Measurements from ENCODE around the gene COG8.

The COG8 gene

DNA sequence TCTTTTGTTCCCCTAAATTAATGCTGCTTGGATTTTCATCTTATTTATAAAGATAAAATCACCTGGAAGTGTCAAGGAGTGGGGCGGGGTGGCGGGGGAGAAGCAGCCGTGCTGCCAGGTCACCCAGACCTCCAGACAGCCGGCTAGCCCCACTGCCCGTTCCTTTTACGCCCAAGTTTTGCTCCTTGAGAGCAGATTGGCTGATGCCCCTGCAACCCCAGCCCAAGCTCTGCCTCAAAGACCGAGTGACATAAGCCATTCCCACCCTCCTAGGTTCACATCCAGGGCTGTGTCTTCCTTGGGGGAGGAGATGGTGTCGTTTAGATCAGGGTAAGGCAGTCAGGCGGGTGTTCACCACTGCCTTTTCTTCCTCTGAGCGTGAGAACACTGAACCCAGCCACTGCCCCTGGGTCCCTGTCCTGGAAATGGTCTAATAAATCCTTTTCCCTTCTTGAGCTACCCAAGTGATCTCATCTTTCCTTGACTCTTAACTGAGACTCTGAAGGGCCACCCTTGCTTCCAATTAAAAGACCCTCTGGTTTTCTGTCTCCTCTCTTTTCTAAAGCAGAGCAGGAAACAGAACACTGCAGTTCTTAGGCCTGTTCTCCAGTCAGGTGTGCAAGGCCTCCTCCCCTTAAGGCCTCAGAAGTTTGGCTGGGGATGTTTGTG is 14.6 kb downstream of the COG8 start:
- peak overlapping the region; percentile 20; the same call in 1 of the 2 replicates for H3K27ac ChIP-seq

DNA sequence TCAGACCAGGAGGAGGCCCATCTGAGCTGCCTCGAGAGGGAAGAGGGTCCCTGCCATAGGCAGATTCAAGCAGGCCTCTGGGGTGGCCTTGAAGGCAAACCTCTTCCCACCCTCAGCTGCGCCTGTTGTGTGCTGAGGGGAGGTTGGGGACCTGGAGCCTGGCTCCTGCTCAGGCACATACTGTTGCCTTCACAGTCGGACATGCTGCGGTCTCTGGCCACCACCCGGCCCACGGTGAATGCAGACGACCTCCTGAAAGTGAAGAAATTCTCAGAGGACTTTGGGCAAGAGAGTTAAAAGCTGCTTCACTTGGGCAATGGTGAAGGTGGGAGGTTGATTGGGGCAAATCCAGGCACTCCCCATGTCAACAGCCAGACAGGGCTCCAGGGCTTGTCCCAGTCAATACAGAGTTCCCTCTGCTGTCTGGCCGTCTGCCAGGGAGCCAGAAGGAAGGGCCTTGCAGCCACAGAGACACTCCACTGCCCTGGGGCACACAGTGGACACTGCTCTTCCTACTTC is 15.3 kb downstream of the COG8 start:
- TF ChIP-seq, protein P1, sequence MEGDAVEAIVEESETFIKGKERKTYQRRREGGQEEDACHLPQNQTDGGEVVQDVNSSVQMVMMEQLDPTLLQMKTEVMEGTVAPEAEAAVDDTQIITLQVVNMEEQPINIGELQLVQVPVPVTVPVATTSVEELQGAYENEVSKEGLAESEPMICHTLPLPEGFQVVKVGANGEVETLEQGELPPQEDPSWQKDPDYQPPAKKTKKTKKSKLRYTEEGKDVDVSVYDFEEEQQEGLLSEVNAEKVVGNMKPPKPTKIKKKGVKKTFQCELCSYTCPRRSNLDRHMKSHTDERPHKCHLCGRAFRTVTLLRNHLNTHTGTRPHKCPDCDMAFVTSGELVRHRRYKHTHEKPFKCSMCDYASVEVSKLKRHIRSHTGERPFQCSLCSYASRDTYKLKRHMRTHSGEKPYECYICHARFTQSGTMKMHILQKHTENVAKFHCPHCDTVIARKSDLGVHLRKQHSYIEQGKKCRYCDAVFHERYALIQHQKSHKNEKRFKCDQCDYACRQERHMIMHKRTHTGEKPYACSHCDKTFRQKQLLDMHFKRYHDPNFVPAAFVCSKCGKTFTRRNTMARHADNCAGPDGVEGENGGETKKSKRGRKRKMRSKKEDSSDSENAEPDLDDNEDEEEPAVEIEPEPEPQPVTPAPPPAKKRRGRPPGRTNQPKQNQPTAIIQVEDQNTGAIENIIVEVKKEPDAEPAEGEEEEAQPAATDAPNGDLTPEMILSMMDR (IDR thresholded peaks at IDR 0.05): no peak
- TF ChIP-seq ZFX (IDR thresholded peaks at IDR 0.05; ENCODE audit: borderline replicate concordance): no peak
- peak overlapping the region; percentile 20 for H3K27ac ChIP-seq

More for the DNA sequence above, 14.6 kb downstream of the COG8 start:
- TF ChIP-seq, protein P1 (IDR thresholded peaks at IDR 0.05): no peak
- no peak for TF ChIP-seq ZFX (IDR thresholded peaks at IDR 0.05; ENCODE audit: borderline replicate concordance)

DNA sequence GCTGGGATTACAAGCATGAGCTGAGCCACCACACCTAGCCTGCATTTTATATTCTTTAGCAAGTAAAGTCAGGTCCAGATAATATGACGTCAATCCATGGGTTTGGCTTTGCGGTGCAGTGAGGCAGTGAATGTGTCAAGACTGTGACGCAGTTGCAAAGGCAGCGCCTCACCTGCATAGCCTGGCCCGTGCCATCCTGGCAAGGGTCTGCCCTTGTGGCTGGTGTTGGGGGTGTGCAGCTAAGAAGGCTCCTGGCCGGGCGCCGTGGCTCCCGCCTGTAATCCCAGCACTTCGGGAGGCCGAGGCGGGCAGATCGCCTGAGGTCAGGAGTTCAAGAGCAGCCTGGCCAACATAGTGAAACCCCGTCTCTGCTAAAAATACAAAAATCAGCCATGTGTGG is 15.9 kb downstream of the COG8 start:
- TF ChIP-seq, protein P1 (IDR thresholded peaks at IDR 0.05): no peak
- TF ChIP-seq ZFX (IDR thresholded peaks at IDR 0.05; ENCODE audit: borderline replicate concordance): no peak
- H3K27ac ChIP-seq: 0 out of 2 replicates have a peak overlapping the region, but pooled peaks have one; percentile 20

DNA sequence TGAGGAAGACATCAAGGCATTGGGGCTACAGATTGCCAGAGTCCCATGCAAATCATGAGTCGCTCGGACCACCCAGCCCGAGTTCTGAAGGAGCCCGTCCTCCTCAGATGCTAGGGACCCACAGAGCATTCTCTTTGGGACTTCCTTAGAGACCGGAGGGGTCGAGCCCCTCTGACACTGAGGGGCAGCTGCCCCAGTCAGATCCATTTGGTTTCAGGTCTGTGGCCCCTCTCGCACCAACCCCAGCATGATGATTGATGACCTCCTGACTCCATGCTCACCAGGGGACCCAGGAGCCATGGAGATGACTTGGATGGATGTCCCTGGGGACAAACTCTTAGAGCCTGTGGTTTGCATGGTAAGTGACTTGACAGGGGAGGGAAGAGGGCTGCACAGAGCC is 17.0 kb downstream of the COG8 start:
- TF ChIP-seq, protein P1 (IDR thresholded peaks at IDR 0.05): no peak
- no peak for TF ChIP-seq ZFX (IDR thresholded peaks at IDR 0.05; ENCODE audit: borderline replicate concordance)
- H3K27ac ChIP-seq: no peak overlapping the region; the same call in 1 of the 2 replicates

DNA sequence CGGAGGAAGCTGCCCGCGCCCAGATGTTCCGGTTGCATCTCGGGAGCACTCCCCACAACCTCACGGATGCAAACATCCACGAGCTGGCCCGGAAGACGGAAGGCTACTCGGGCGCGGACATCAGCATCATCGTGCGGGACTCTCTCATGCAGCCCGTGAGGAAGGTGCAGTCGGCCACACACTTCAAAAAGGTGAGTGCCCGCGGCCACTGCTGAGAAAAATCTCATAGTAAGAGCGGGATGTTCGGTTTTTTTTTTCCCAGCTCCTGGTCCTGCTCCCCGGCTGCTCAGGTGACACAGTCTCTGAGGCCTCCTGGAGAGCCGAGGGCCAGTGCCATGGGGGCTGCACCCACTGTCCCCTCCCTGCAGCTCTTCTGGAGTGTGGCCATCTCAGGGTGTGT is 18.3 kb downstream of the COG8 start:
- no peak for TF ChIP-seq ZFX (IDR thresholded peaks at IDR 0.05; ENCODE audit: borderline replicate concordance)
- TF ChIP-seq, protein P1 (IDR thresholded peaks at IDR 0.05): no peak
- H3K27ac ChIP-seq: no peak overlapping the region

DNA sequence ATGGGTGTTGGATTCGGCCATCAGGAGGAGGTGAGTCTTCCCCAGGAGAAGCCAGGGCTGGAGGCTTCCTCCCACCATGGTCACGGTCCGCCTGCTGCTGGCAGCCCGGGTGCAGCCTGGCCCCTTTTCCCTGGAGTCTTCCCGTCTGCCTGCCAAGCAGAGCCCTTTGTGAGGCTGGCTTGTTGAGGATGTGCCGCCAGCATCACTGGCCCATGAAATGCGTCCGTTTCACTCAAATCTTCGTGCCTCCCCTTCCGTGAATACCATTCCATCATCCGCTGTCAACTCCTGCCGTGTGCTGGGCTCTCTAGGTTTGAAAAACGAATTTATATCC is 18.7 kb downstream of the COG8 start:
- H3K27ac ChIP-seq: no peak overlapping the region
- no peak for TF ChIP-seq ZFX (IDR thresholded peaks at IDR 0.05; ENCODE audit: borderline replicate concordance)
- TF ChIP-seq, protein P1 (IDR thresholded peaks at IDR 0.05): no peak
